Fibroblast of lung (primary cell): ENCODE data around the gene NSMCE3.

Experiments used
- EZH2 ChIP-seq: IDR thresholded peaks from 2 replicates; pipeline ENCODE4 v1.5.1; 2012; ENCODE audit warnings: low read length, control low read depth, mild to moderate bottlenecking; ENCODE audit errors: missing control alignments
- TF ChIP-seq, protein P1 (sequence below), 2 donors: IDR thresholded peaks in 1 of 2; conservative IDR thresholded peaks in 1 of 2; 1 replicate in 1 of 2; 2 replicates in 1 of 2; pipeline ENCODE4 v1.5.1; 2011 to 2012; ENCODE audit warnings: low read length in 2 of 2, control low read depth in 1 of 2, inconsistent platforms in 1 of 2, low read depth in 1 of 2, mild to moderate bottlenecking in 1 of 2

DNA sequence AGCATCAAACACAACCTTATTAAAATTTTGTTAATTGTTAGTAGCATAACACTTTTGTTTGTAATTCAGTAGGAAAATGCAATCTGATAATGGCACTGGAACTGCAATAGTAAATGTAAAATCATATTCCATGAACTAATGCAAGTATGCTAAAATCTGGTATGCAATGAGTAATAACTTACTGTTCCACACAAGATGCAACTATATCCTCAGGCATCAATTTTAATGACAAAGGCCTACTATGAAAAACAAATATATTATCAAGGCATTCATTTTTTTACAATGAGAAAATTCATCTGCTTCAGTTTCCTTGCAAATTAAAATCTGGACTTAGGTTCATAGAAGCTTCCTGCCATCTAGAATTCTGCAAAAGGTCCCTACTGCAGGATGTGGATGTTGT is 1.4 kb upstream of the NSMCE3 start:
- TF ChIP-seq EZH2, result no peak
- TF ChIP-seq, protein P1, sequence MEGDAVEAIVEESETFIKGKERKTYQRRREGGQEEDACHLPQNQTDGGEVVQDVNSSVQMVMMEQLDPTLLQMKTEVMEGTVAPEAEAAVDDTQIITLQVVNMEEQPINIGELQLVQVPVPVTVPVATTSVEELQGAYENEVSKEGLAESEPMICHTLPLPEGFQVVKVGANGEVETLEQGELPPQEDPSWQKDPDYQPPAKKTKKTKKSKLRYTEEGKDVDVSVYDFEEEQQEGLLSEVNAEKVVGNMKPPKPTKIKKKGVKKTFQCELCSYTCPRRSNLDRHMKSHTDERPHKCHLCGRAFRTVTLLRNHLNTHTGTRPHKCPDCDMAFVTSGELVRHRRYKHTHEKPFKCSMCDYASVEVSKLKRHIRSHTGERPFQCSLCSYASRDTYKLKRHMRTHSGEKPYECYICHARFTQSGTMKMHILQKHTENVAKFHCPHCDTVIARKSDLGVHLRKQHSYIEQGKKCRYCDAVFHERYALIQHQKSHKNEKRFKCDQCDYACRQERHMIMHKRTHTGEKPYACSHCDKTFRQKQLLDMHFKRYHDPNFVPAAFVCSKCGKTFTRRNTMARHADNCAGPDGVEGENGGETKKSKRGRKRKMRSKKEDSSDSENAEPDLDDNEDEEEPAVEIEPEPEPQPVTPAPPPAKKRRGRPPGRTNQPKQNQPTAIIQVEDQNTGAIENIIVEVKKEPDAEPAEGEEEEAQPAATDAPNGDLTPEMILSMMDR (conservative IDR thresholded peaks at IDR 0.05 in 1 of 2, IDR thresholded peaks at IDR 0.05 in 1 of 2; ENCODE audit: low read depth in 1 of 2, low read length in 2 of 2), result no peak
